ENCODE results near the gene KCNQ1OT1.

The KCNQ1OT1 gene

DNA sequence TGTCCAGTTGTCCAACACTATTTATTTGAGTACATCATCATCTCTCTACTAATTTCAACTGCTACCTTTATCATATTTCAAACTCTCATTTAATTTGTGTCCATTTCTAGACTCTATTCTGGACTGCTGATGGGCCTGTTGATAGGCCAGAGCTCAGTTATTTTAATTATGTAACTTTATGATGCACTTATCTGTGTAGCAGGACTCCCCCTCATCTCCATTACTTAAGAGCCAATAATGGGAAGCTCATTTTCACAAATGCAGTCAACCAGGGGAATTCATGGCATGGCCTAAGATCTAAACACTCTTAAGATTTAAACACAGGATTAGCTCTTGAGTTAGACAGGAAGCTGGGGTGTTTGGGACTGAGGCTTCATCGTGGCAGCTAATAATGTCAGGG, 21.4 kb downstream of the KCNQ1OT1 start:
- Histone ChIP-seq H3K9me3 (ENCODE audit: low read length) (no peaks in the 10 kb centered on the region), H3K4me1 (ENCODE audit: insufficient read depth, low read length) (no peaks in the 10 kb centered on the region), H3K27me3 (ENCODE audit: insufficient read depth, low read length) (no peaks in the 10 kb centered on the region)

DNA sequence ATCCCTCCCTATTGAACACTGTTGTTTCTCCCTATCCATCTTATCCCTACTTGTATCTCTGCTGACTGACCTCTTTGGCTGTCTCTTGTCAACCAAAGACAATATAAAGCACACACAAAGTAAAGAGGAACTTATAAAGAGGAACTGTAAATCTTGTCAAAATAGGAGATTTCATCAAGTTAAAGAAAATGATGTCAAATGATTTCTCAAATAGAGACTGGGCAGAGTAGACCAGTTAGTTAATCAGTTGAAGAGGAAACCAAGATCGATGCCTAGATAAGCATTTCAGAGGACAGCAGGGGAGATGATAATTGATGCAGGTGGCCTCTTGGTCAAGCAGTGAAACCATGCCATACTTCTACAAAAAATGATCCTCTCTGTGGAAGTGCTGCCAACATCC, 22.7 kb downstream of the KCNQ1OT1 start:
- no peaks in the 10 kb centered on the region for H3K9me3 ChIP-seq (ENCODE audit: low read length)
- no peak overlapping the region for H3K4me3 ChIP-seq (ENCODE audit: low read length)
- no peak overlapping the region for H2AFZ ChIP-seq (ENCODE audit: low read depth, low read length)
- no peaks in the 10 kb centered on the region for H3K4me1 ChIP-seq (ENCODE audit: insufficient read depth, low read length)
- no peaks in the 10 kb centered on the region for H3K27me3 ChIP-seq (ENCODE audit: insufficient read depth, low read length)
- no peaks in the 10 kb centered on the region for H3K36me3 ChIP-seq (ENCODE audit: insufficient read depth, low read length)

More for the DNA sequence above, 21.4 kb downstream of the KCNQ1OT1 start:
- no peak overlapping the region for H3K4me3 ChIP-seq (ENCODE audit: low read length)
- no peak overlapping the region for H2AFZ ChIP-seq (ENCODE audit: low read depth, low read length)
- H3K36me3 ChIP-seq (ENCODE audit: insufficient read depth, low read length), result no peaks in the 10 kb centered on the region

DNA sequence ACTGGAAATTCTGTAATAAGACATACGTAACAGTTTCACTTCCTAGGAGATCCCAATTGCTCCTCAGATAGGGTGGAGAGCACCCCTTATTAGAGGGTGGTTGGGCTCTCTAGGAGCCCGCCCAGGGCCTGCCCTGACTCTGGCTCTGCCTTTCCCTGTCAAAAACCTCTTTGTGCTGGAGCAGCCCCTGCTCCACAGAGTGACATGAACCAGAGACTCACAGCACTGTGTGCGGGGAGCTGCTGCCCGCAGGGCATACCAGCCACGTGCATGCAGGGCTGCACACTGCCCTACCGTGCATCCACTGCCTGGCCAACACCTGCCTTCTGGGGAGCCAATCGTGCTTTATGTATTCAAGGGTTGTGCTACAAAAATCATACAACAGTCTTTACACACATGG, 24.3 kb downstream of the KCNQ1OT1 start:
- H3K27me3 ChIP-seq (ENCODE audit: insufficient read depth, low read length), result no peaks in the 10 kb centered on the region
- no peaks in the 10 kb centered on the region for H3K9me3 ChIP-seq (ENCODE audit: low read length)
- H3K36me3 ChIP-seq (ENCODE audit: insufficient read depth, low read length), result no peaks in the 10 kb centered on the region
- H3K4me1 ChIP-seq (ENCODE audit: insufficient read depth, low read length), result no peaks in the 10 kb centered on the region
- no peak overlapping the region for H2AFZ ChIP-seq (ENCODE audit: low read depth, low read length)
- H3K4me3 ChIP-seq (ENCODE audit: low read length), result no peak overlapping the region

DNA sequence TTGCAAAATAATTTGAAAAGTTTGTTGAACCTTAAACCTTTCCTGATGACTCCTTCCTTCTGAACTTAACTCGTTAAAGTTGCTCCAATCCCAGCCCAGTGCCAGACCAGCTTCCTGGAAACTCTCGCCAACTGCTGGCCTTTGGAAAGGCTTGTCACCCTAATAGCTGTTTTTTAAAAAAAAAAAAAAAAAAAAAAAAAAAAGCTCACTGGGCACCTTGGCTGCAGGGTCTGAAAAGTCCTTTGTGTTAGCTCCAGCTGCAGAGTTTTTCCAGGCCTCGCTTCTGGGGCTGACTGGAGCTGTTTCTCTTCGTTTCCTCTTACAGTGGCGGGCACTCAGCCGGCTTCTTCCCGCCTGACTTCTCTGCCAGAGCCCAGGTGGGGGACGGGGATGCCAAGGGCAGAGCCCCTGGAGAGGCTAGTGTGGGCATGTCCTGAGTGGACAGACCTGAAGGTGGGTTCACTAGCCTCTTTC, 25.1 kb downstream of the KCNQ1OT1 start:
- Histone ChIP-seq H3K4me1 (ENCODE audit: insufficient read depth, low read length) (no peaks in the 10 kb centered on the region), H2AFZ (ENCODE audit: low read depth, low read length) (no peak overlapping the region), H3K36me3 (ENCODE audit: insufficient read depth, low read length) (no peaks in the 10 kb centered on the region), H3K9me3 (ENCODE audit: low read length) (no peaks in the 10 kb centered on the region), H3K27me3 (ENCODE audit: insufficient read depth, low read length) (no peaks in the 10 kb centered on the region), H3K4me3 (ENCODE audit: low read length) (no peak overlapping the region)

DNA sequence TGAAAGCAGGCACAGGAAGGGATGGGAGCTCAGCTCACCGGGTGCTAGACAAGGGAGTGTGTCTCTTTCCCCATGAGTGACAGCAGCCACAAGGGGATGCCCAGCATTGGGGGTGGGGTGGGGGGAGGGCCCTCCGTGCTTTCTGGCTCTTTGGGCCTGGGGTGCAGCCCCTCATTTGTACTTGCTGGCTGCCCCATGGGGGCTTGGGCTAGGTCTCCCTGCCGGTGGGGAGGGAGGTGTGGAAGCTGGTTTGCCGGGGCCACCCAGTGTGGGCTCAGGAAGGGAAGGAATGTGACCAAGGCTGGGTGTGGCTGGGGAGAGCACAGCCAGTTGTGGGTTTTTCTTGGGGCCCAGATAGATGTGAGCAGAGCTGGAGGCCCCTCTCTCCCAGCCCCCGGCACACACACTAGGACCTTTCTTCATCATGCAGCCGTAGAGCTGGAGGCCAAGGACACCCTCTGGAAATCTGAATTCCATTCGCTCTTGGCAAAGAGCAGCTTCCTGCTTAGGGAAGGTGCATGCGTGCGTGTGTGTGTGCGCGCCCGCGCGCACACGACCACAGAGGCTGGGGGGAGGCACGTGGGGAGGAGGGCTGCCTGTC, 25.8 kb downstream of the KCNQ1OT1 start:
- no peaks in the 10 kb centered on the region for H3K27me3 ChIP-seq (ENCODE audit: insufficient read depth, low read length)
- no peaks in the 10 kb centered on the region for H3K36me3 ChIP-seq (ENCODE audit: insufficient read depth, low read length)
- no peaks in the 10 kb centered on the region for H3K4me1 ChIP-seq (ENCODE audit: insufficient read depth, low read length)
- no peak overlapping the region for H2AFZ ChIP-seq (ENCODE audit: low read depth, low read length)
- no peak overlapping the region for H3K4me3 ChIP-seq (ENCODE audit: low read length)
- H3K9me3 ChIP-seq (ENCODE audit: low read length), result no peaks in the 10 kb centered on the region

DNA sequence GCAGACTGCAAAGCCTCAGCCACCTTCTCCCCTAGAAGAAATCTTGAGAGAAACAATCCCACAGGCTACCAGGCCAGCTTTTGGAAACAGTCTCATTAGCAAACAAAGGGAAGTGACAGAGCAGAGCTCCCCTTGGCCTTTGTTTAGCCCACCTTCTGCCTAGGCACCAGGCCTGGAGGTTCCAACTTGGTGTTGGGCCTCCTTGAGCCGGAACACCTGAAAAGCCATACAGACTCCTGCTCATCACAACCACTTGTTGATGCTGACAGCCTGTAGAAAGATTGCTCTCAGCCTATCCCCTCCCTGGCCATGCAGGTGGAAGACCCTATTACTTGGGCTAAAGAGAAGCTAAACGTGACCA, 26.6 kb downstream of the KCNQ1OT1 start:
- Histone ChIP-seq H2AFZ (ENCODE audit: low read depth, low read length) (no peak overlapping the region), H3K36me3 (ENCODE audit: insufficient read depth, low read length) (no peaks in the 10 kb centered on the region), H3K9me3 (ENCODE audit: low read length) (no peaks in the 10 kb centered on the region), H3K27me3 (ENCODE audit: insufficient read depth, low read length) (no peaks in the 10 kb centered on the region), H3K4me1 (ENCODE audit: insufficient read depth, low read length) (no peaks in the 10 kb centered on the region), H3K4me3 (ENCODE audit: low read length) (no peak overlapping the region)

DNA sequence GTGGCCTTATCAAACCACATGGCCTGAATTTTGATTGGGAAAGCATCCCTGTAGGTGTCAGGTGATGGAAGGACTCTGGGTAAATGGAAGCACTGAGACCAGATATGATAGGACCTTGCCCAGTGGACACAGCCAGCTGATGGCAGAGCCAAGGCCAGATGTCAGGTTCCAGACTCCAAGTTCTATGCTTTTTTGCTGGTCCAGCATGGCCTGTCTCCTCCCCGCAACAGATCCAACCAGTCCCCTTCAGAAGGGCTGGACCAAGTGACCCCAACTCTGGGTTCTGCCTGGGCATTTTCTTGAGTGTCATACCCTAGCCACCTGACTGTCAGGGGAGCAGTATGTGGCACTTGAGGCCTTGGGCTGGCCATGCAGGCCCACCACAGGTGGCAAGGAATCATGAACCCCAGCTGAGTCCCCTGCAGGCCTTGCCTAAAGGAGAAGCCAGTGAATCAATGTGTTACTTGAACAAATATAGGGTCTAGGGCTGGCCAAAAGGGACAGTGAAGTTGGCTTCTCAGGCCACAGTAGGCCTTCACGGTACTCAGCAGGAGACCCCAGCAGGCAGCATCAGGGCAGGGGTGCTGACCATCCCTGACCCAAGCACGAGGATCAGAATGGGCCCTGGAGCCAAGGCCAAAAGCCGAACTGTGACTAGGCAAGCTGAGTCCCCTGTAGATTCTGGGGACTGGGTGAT, 27.1 kb downstream of the KCNQ1OT1 start:
- no peaks in the 10 kb centered on the region for H3K36me3 ChIP-seq (ENCODE audit: insufficient read depth, low read length)
- H3K27me3 ChIP-seq (ENCODE audit: insufficient read depth, low read length), result no peaks in the 10 kb centered on the region
- no peaks in the 10 kb centered on the region for H3K9me3 ChIP-seq (ENCODE audit: low read length)
- H3K4me3 ChIP-seq (ENCODE audit: low read length), result no peak overlapping the region
- H2AFZ ChIP-seq (ENCODE audit: low read depth, low read length), result no peak overlapping the region
- H3K4me1 ChIP-seq (ENCODE audit: insufficient read depth, low read length), result no peaks in the 10 kb centered on the region

DNA sequence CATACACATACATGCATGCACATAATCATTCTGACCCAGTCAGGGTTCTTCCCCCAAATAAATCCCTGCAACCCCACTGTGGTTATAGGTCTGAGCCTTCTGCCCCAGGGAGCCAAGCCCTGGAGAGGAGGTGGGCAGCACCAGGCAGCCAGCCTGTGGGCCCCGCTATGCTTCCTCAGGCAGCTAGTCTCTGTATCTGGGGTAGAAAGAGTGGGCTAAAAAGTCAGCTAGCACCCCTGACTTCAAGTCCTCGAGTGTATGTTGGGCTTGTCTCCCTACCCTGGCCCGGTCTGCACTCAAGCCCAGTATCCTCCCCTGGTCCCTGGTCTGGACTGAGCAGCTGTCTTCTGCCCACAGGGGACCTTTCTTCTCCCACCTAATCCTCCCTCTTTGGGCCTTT, 28.0 kb downstream of the KCNQ1OT1 start:
- no peaks in the 10 kb centered on the region for H3K9me3 ChIP-seq (ENCODE audit: low read length)
- no peaks in the 10 kb centered on the region for H3K27me3 ChIP-seq (ENCODE audit: insufficient read depth, low read length)

DNA sequence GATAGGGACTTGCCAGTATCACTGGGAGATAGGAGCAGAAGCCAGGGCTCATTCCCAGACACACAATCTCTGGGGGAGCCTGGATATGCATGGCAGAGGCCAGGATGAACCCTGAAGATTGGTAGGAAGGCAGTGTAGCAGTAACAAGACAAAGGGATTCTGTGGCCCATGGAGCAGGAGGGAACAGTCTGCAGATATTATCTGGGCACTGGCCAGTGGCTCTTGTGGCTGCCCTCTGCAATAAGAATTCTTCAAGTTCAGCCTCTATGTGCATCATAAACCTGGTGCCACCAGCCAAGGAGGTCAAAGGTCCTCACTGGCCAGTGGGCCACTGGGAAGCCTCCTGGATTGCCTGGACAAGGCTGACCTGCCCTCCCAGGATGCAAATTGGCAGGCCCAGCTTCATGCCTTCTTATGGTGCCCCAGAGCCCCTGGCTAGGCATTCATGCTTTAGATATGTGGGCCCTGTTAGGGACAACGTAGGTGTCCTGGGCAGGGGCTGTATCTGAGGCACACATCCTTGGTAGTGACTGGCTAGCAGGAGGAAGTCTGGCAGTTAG, 29.2 kb downstream of the KCNQ1OT1 start:
- Histone ChIP-seq H3K9me3 (ENCODE audit: low read length) (no peaks in the 10 kb centered on the region), H3K27me3 (ENCODE audit: insufficient read depth, low read length) (no peaks in the 10 kb centered on the region), H3K4me1 (ENCODE audit: insufficient read depth, low read length) (no peaks in the 10 kb centered on the region), H3K4me3 (ENCODE audit: low read length) (no peak overlapping the region), H2AFZ (ENCODE audit: low read depth, low read length) (no peak overlapping the region), H3K36me3 (ENCODE audit: insufficient read depth, low read length) (no peaks in the 10 kb centered on the region)

More for the DNA sequence above, 28.0 kb downstream of the KCNQ1OT1 start:
- Histone ChIP-seq H3K4me1 (ENCODE audit: insufficient read depth, low read length) (no peaks in the 10 kb centered on the region), H3K36me3 (ENCODE audit: insufficient read depth, low read length) (no peaks in the 10 kb centered on the region), H3K4me3 (ENCODE audit: low read length) (no peak overlapping the region), H2AFZ (ENCODE audit: low read depth, low read length) (no peak overlapping the region)

DNA sequence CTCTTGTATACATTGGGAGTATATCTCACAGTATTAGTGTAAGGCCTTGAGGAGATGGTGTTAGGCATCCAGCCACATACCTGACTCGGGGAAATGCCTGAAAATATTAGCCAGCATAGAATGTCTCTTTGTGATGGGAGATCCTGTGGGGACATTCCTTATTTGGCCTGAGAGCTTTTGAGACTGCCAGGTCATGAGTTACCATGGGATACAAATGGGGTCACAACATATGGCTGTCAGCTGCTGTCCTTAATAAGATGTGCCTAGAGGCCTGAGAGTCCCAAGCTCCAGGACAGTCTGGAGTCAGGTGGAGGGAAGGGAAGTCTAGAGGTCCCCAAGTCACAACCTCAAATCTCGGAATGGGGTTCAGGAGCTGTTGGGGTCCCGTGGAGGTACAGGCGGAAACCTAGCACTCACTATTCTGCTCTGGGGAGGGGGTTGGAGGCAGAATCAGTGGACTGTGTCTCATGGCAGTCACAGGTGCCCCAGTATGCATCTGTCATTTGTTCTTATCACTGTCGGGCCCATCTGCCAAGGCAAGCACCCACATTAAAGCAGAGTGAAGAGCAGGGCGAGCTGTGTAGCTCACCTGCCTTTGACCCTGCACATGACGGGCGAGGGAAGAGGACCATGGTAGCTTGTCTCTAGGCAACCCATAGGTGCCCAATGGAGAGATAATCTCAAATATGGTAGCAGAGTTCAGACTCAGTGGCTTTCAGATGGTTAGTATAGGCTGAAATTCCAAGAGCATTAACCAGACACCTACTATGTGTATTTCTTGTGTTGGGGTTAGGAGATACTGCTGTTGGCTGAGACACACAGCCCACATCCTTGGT, 29.9 kb downstream of the KCNQ1OT1 start:
- no peaks in the 10 kb centered on the region for H3K36me3 ChIP-seq (ENCODE audit: insufficient read depth, low read length)
- H3K27me3 ChIP-seq (ENCODE audit: insufficient read depth, low read length), result no peaks in the 10 kb centered on the region
- H3K9me3 ChIP-seq (ENCODE audit: low read length), result no peaks in the 10 kb centered on the region
- H3K4me1 ChIP-seq (ENCODE audit: insufficient read depth, low read length), result no peaks in the 10 kb centered on the region
- no peak overlapping the region for H2AFZ ChIP-seq (ENCODE audit: low read depth, low read length)
- no peak overlapping the region for H3K4me3 ChIP-seq (ENCODE audit: low read length)

DNA sequence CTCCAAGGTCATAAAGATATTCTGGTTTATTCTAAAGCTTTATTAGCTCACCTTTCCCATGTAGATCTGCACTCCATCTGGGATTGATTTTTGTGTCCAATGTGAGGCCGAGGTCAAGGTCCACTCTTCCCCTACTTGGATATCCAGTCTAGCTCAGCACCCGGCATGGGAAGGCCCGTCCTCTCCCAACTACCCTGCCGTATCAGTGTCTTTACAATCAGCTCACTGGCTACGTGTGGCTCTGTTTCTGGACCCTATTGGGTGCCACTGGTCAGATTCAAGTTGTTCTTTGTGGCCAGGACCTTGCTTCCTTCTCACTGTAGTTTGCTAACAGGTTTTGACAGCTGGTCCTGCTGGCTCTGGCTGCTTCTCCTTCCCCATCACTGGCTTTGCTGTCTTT, 30.9 kb downstream of the KCNQ1OT1 start:
- no peaks in the 10 kb centered on the region for H3K27me3 ChIP-seq (ENCODE audit: insufficient read depth, low read length)
- no peaks in the 10 kb centered on the region for H3K36me3 ChIP-seq (ENCODE audit: insufficient read depth, low read length)
- no peak overlapping the region for H2AFZ ChIP-seq (ENCODE audit: low read depth, low read length)
- no peaks in the 10 kb centered on the region for H3K9me3 ChIP-seq (ENCODE audit: low read length)
- no peak overlapping the region for H3K4me3 ChIP-seq (ENCODE audit: low read length)
- H3K4me1 ChIP-seq (ENCODE audit: insufficient read depth, low read length), result no peaks in the 10 kb centered on the region

DNA sequence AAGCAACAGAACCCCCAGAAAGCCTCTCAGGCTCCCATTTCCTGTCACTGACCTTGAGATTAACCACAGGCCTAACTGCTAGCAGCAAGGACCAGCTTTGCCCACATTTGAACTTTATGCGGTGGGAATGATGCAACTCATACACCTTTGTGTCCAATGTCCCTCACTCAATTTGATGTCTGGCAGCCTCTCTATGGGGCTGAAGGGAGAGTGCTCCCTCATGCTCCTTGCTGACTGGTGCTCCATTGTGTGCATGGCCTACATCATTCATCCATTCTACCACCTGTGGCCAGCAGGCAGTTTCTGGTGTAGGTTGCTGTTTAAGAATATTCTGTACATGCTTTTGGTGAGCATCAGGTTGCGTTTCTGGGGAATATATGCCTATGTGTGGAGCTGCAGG, 31.9 kb downstream of the KCNQ1OT1 start:
- Histone ChIP-seq H3K36me3 (ENCODE audit: insufficient read depth, low read length) (no peaks in the 10 kb centered on the region), H3K9me3 (ENCODE audit: low read length) (peaks cover 6% of the 10 kb centered on the region), H3K27me3 (ENCODE audit: insufficient read depth, low read length) (no peaks in the 10 kb centered on the region), H2AFZ (ENCODE audit: low read depth, low read length) (no peak overlapping the region), H3K4me3 (ENCODE audit: low read length) (no peak overlapping the region), H3K4me1 (ENCODE audit: insufficient read depth, low read length) (no peaks in the 10 kb centered on the region)
